IPS DF 6.9 (cell line): ENCODE measurements around the gene SPATA22.
"Not testable (repeated sequence)": the region's sequence is repeated elsewhere in the genome, so short reads cannot be mapped to it uniquely, and the experiment has no call there.

Experiments
- DNase-seq: peaks from one replicate; pipeline ENCODE4 v3.0.0-alpha.2; 2013; ENCODE audit warnings: low read depth, low spot score
- H3K27ac ChIP-seq: one replicate; pipeline ENCODE4 v1.5.1; 2013; ENCODE audit warnings: low read length, control low read depth
- H3K27me3 ChIP-seq: 2 replicates; pipeline ENCODE4 v1.6.1; 2013; ENCODE audit warnings: mild to moderate bottlenecking, low read length; ENCODE audit not compliant: control insufficient read depth, insufficient read depth
- H3K36me3 ChIP-seq: 2 replicates; pipeline ENCODE4 v1.6.1; 2013; ENCODE audit warnings: low read length; ENCODE audit not compliant: control insufficient read depth, insufficient read depth
- H3K4me1 ChIP-seq: 2 replicates; pipeline ENCODE4 v1.6.1; 2013; ENCODE audit warnings: low read length; ENCODE audit not compliant: control insufficient read depth, insufficient read depth
- H3K4me3 ChIP-seq: 2 replicates; pipeline ENCODE4 v1.5.1; 2013; ENCODE audit warnings: mild to moderate bottlenecking, low read length
- H3K9me3 ChIP-seq: 2 replicates; pipeline ENCODE4 v1.6.1; 2013; ENCODE audit warnings: low read length, inconsistent platforms; ENCODE audit not compliant: control insufficient read depth, insufficient read depth
- WGBS: extraction: QIAGEN DNeasy Blood & Tissue Kit; methylation state at CpG from one replicate; pipeline ENCODE4 v1.1.7; 2013; ENCODE audit warnings: mixed read lengths, missing lambda C conversion rate; ENCODE audit not compliant: insufficient read length, insufficient coverage; 5-methylcytosine and 5-hydroxymethylcytosine counted together

SPATA22 gene

GRCh38 chr17:3475251-3475685 lies 3.6 kb upstream of the SPATA22 start:
- H3K4me3 ChIP-seq: no peak overlapping the region
- H3K27ac ChIP-seq: no peak overlapping the region
- WGBS: no CpG with 5 or more reads among the region's 4 CpGs
- no peaks in the 10 kb centered on the region for H3K27me3 ChIP-seq
- H3K9me3 ChIP-seq: no peaks in the 10 kb centered on the region
- H3K4me1 ChIP-seq: no peaks in the 10 kb centered on the region
- no peak for DNase-seq
- H3K36me3 ChIP-seq: no peaks in the 10 kb centered on the region; the same call in 1 of the 2 replicates

- H3K4me1 ChIP-seq: no peaks in the 10 kb centered on the region
- WGBS: no CpG with 5 or more reads among the region's 3 CpGs
- no peak for DNase-seq
- H3K9me3 ChIP-seq: no peaks in the 10 kb centered on the region
- no peak overlapping the region for H3K27ac ChIP-seq
- H3K27me3 ChIP-seq: no peaks in the 10 kb centered on the region
- no peaks in the 10 kb centered on the region; the same call in 1 of the 2 replicates for H3K36me3 ChIP-seq
- H3K4me3 ChIP-seq: no peak overlapping the region
These were observed 2.6 kb upstream of the SPATA22 start for GRCh38 chr17:3474212-3474611.

- no peaks in the 10 kb centered on the region for H3K27me3 ChIP-seq
- no peak overlapping the region for H3K27ac ChIP-seq
- no peaks in the 10 kb centered on the region for H3K9me3 ChIP-seq
- H3K4me3 ChIP-seq: no peak overlapping the region
- no peaks in the 10 kb centered on the region for H3K4me1 ChIP-seq
- no peak for DNase-seq
- H3K36me3 ChIP-seq: no peaks in the 10 kb centered on the region; the same call in 1 of the 2 replicates
- no CpG with 5 or more reads among the region's 21 CpGs for WGBS
These were observed 518 bp upstream of the SPATA22 start for GRCh38 chr17:3472137-3472536.

GRCh38 chr17:3469529-3469928 lies 2.1 kb downstream of the SPATA22 start:
- H3K27ac ChIP-seq: no peak overlapping the region
- H3K27me3 ChIP-seq: no peaks in the 10 kb centered on the region
- H3K36me3 ChIP-seq: no peaks in the 10 kb centered on the region; the same call in 1 of the 2 replicates
- no CpG with 5 or more reads among the region's 5 CpGs for WGBS
- no peak overlapping the region for H3K4me3 ChIP-seq
- no peaks in the 10 kb centered on the region for H3K9me3 ChIP-seq
- no peak for DNase-seq
- H3K4me1 ChIP-seq: no peaks in the 10 kb centered on the region

- WGBS: no CpG with 5 or more reads among the region's 1 CpG
- H3K27ac ChIP-seq, H3K4me3 ChIP-seq, H3K4me1 ChIP-seq, DNase-seq, H3K9me3 ChIP-seq, H3K27me3 ChIP-seq, H3K36me3 ChIP-seq: not testable (repeated sequence)
These were observed 5.3 kb downstream of the SPATA22 start for GRCh38 chr17:3466355-3466754.

- no peaks in the 10 kb centered on the region for H3K4me1 ChIP-seq
- no peaks in the 10 kb centered on the region for H3K36me3 ChIP-seq
- no peak for DNase-seq
- H3K27me3 ChIP-seq: no peaks in the 10 kb centered on the region
- H3K9me3 ChIP-seq: no peaks in the 10 kb centered on the region
- no peak overlapping the region for H3K4me3 ChIP-seq
- H3K27ac ChIP-seq: no peak overlapping the region
- no CpG with 5 or more reads among the region's 2 CpGs for WGBS
These were observed 23.5 kb downstream of the SPATA22 start for GRCh38 chr17:3448059-3448665.

- peak; percentile 52 for DNase-seq
- no peak overlapping the region for H3K27ac ChIP-seq
- H3K36me3 ChIP-seq: no peaks in the 10 kb centered on the region
- no peaks in the 10 kb centered on the region for H3K27me3 ChIP-seq
- no peaks in the 10 kb centered on the region for H3K9me3 ChIP-seq
- no peaks in the 10 kb centered on the region for H3K4me1 ChIP-seq
- WGBS: no CpG with 5 or more reads among the region's 2 CpGs
- H3K4me3 ChIP-seq: no peak overlapping the region
These were observed 24.0 kb downstream of the SPATA22 start for GRCh38 chr17:3447625-3448024.

GRCh38 chr17:3440451-3440850 lies 31.2 kb downstream of the SPATA22 start:
- DNase-seq: no peak
- Histone ChIP-seq H3K4me3 (no peak overlapping the region), H3K4me1 (no peaks in the 10 kb centered on the region), H3K36me3 (no peaks in the 10 kb centered on the region), H3K27ac (no peak overlapping the region), H3K27me3 (no peaks in the 10 kb centered on the region), H3K9me3 (no peaks in the 10 kb centered on the region)
- no CpG with 5 or more reads among the region's 2 CpGs for WGBS

GRCh38 chr17:3438368-3438767 lies 33.3 kb downstream of the SPATA22 start:
- Histone ChIP-seq H3K27me3 (no peaks in the 10 kb centered on the region), H3K4me1 (no peaks in the 10 kb centered on the region), H3K27ac (no peak overlapping the region), H3K36me3 (no peaks in the 10 kb centered on the region), H3K4me3 (no peak overlapping the region), H3K9me3 (no peaks in the 10 kb centered on the region)
- no peak for DNase-seq
- 100% methylated on average over 1 of the region's 1 CpG for WGBS

GRCh38 chr17:3433741-3434140 lies 37.9 kb downstream of the SPATA22 start, which contains the start of gene OR1E2:
Gene OR1E2 (minus strand): TSS chr17:3433841. CDS start chr17:3433841, 0 bp downstream.
- H3K27ac ChIP-seq: no peak within 1 kb of the TSS
- H3K36me3 ChIP-seq: no peaks in the 10 kb centered on the region
- H3K27me3 ChIP-seq: no peaks in the 10 kb centered on the region
- H3K4me3 ChIP-seq: no peak within 1 kb of the TSS
- no peak for DNase-seq
- WGBS: 100% methylated on average over 1 of the region's 3 CpGs
- H3K9me3 ChIP-seq: no peaks in the 10 kb centered on the region
- no peaks in the 10 kb centered on the region for H3K4me1 ChIP-seq

- not testable (repeated sequence) for H3K27ac ChIP-seq, H3K4me3 ChIP-seq, H3K27me3 ChIP-seq, H3K36me3 ChIP-seq, H3K4me1 ChIP-seq, H3K9me3 ChIP-seq
- no CpG with 5 or more reads among the region's 7 CpGs for WGBS
- peak; percentile 9 for DNase-seq
These were observed 38.4 kb downstream of the SPATA22 start for GRCh38 chr17:3433215-3433614.
